Immature natural killer cell (primary cell): ENCODE results near the gene TBC1D5. TPM values are rescaled to one million over a fixed set of nuclear protein-coding genes. Genes with fewer than 3 reads are reported as not detected.
A peak's percentile ranks its signal among the peaks of the same experiment; 100 is the strongest.

Experiments used
- DNase-seq, 3 donors: peaks; one replicate each; pipeline ENCODE4 v3.0.0; 2022; ENCODE audit warnings: mixed read lengths in 1 of 3
- H3K27ac Mint-ChIP-seq, 6 donors: one replicate each; pipeline ENCODE4 v1.8.0; 2020; ENCODE audit warnings: mixed read lengths in 6 of 6, mild to moderate bottlenecking in 5 of 6, inconsistent platforms in 4 of 6, moderate library complexity in 3 of 6
- H3K27me3 Mint-ChIP-seq, 3 donors: one replicate each; pipeline ENCODE4 v1.8.0; 2020 to 2021; ENCODE audit warnings: low read depth in 3 of 3, mild to moderate bottlenecking in 3 of 3, mixed read lengths in 3 of 3, moderate library complexity in 3 of 3, inconsistent platforms in 1 of 3
- H3K36me3 Mint-ChIP-seq, 3 donors: one replicate each; pipeline ENCODE4 v1.8.0; 2020; ENCODE audit warnings: mixed read lengths in 3 of 3, inconsistent platforms in 2 of 3, mild to moderate bottlenecking in 2 of 3
- H3K4me1 Mint-ChIP-seq, 2 donors: one replicate each; pipeline ENCODE4 v1.8.0; 2020; ENCODE audit warnings: inconsistent platforms in 2 of 2, mild to moderate bottlenecking in 2 of 2, mixed read lengths in 2 of 2, moderate library complexity in 1 of 2
- H3K4me3 Mint-ChIP-seq, 5 donors: one replicate each; pipeline ENCODE4 v1.8.0; 2020; ENCODE audit warnings: mild to moderate bottlenecking in 5 of 5, mixed read lengths in 5 of 5, inconsistent platforms in 3 of 5, moderate library complexity in 3 of 5
- H3K9me3 Mint-ChIP-seq, 6 donors: one replicate each; pipeline ENCODE4 v1.8.0; 2020; ENCODE audit warnings: mild to moderate bottlenecking in 6 of 6, mixed read lengths in 6 of 6, inconsistent platforms in 4 of 6, moderate library complexity in 3 of 6
- polyA plus RNA-seq, 3 donors: library from polyadenylated mRNA; unstranded; fragments of 300-500 nt; fragmentation: Illumina TruSeq; gene quantifications; one replicate each; pipeline ENCODE4 v1.2.3, GENCODE V29; 2021

The TBC1D5 gene
- polyA plus RNA-seq, 3 donors from 2014 or later = 20.5 to 49.2 (median 25.8) TPM

DNA sequence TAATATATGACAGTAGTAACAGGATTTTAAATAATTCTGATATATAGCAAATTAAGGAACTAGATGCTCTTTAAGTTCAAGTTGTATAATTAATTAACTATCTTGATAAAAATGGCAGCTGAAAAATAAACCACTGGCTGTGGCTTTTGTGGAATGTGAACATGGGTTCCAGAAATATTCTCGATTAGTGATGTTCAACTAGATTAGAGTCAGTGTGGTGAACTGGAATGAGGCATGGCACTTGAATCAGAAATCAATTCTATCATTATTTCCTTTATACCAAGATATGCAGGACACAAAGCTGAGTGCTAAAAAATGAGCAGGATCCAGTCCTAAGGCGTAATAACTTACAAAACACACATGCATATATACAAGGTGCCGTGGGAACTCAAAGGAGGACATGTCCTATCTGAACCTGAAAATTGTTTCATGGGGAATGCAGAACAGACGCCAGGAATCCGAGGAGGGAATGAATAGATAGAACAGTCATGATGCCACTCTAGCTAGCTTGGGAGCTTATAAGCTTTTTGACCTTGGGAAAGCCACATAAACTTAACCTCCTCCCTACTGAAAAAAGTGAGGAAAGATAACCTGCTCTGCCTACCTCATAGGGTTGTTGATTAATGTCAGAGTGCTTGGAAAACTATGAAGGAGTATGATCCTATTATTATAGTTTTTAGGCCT, 455.3 kb downstream of the TBC1D5 start:
- peaks cover 0 to 1% (median 0%) of the 10 kb centered on the region in 3 donors for H3K27me3 Mint-ChIP-seq
- H3K27ac Mint-ChIP-seq = no peak overlapping the region
- DNase-seq = no peak

DNA sequence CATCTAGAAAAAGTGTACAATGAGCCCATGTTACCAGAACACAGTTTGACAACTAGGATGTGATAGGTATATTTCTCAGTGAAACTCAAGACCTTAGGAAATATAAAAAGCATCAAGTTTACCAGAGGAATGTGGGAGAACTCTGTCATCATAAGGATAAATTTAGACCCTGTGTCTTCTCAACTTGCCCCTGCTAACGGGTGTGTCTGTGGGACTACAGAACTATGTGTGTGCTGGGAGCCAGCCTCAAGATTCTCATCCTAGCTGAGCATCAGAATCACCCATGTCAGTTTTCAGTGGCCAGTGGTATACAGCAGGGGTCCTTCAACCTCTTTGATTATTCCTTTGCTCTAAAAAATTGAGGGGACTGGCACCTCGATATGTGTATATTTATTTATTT, 464.4 kb downstream of the TBC1D5 start:
- Mint-ChIP-seq H3K27me3 (no peaks in the 10 kb centered on the region), H3K9me3 (no peaks in the 10 kb centered on the region), H3K36me3 (peaks cover 0 to 14% (median 11%) of the 10 kb centered on the region in 3 donors), H3K4me3 (no peak overlapping the region), H3K4me1 (no peaks in the 10 kb centered on the region), H3K27ac (no peak overlapping the region)
- no peak for DNase-seq

More for the DNA sequence above, 455.3 kb downstream of the TBC1D5 start:
- no peaks in the 10 kb centered on the region for H3K4me1 Mint-ChIP-seq
- H3K36me3 Mint-ChIP-seq = peaks cover 0 to 15% (median 12%) of the 10 kb centered on the region in 3 donors
- H3K9me3 Mint-ChIP-seq = no peaks in the 10 kb centered on the region
- H3K4me3 Mint-ChIP-seq = no peak overlapping the region

DNA sequence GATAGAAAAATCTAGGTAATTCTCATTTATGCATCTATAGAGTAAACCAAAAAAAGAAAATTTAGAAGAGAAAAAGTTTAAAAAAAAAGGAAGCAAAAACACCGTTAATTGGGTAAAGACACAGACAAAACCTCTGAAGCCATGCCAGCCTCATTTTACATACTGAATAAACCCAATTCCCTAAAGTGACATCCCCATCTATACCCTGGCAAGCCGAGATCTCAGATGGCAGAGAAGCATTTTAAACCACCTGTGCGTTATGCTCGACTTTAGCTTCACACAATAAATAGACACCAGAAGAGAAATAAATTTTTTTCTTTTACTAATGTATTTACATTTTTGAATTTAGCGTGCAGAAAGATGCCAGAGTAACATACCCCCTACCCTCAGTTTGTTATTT, 475.6 kb downstream of the TBC1D5 start:
- H3K27me3 Mint-ChIP-seq = no peaks in the 10 kb centered on the region
- no peak overlapping the region for H3K27ac Mint-ChIP-seq
- no peaks in the 10 kb centered on the region for H3K9me3 Mint-ChIP-seq
- peaks cover 0 to 7% (median 3%) of the 10 kb centered on the region in 3 donors for H3K36me3 Mint-ChIP-seq
- no peaks in the 10 kb centered on the region for H3K4me1 Mint-ChIP-seq
- no peak for DNase-seq
- H3K4me3 Mint-ChIP-seq = no peak overlapping the region

DNA sequence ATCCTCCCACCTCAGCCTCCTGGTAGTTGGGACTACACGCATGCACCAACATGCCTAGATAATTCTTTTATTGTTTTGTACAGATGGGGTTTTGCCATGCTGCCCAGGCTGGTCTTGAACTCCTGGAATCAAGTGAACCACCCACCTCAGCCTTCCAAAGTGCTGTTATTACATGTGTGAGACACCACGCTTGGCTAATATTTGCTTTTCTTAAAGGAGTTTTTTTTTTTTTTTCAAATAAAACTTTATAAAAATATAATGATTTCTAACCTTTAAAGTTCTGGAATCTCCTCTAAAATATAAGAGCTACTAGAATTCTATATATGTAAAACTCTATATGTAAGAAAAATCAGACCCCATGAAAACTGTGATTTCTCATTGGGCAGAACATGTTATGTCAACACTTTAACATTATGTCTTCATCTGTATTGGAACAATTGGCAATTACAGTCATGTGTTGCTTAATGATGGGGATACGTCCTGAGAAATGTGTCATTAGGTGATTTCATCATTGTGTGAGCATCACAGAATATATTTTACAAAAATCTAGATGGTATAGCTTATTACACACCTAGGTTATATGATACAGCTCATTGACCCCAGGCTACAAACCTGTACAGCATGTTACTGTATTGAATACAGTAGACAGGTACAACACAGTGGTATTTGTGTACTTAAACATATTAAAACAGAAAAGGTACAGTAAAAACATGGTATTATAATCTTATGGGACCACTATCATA, 480.6 kb downstream of the TBC1D5 start:
- no peaks in the 10 kb centered on the region for H3K36me3 Mint-ChIP-seq
- H3K4me1 Mint-ChIP-seq = no peaks in the 10 kb centered on the region
- no peak overlapping the region for H3K27ac Mint-ChIP-seq
- H3K4me3 Mint-ChIP-seq = no peak overlapping the region
- H3K9me3 Mint-ChIP-seq = no peaks in the 10 kb centered on the region
- H3K27me3 Mint-ChIP-seq = no peaks in the 10 kb centered on the region
- DNase-seq = no peak

DNA sequence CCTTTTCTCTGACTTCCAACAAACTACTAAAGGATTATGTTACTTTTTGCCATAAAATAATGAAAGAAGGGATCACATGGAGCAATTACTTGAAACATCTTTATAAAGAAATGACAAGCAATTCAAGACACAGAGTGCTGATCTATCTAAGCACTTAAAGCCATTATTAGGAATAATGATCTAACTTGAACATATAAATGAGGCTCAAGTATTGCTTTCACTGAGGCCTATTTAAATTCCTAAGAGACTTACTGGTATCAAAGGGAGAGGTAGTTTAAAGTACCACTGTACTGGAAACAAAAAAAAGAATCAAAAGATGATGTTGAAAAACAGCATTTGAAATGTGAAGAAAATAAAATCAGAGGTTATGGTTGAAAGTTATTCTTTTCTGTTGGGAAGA, 482.2 kb downstream of the TBC1D5 start:
- H3K27ac Mint-ChIP-seq = no peak overlapping the region
- no peaks in the 10 kb centered on the region for H3K9me3 Mint-ChIP-seq
- H3K4me3 Mint-ChIP-seq = no peak overlapping the region
- no peaks in the 10 kb centered on the region for H3K4me1 Mint-ChIP-seq
- no peak for DNase-seq
- H3K27me3 Mint-ChIP-seq = no peaks in the 10 kb centered on the region
- H3K36me3 Mint-ChIP-seq = no peaks in the 10 kb centered on the region

DNA sequence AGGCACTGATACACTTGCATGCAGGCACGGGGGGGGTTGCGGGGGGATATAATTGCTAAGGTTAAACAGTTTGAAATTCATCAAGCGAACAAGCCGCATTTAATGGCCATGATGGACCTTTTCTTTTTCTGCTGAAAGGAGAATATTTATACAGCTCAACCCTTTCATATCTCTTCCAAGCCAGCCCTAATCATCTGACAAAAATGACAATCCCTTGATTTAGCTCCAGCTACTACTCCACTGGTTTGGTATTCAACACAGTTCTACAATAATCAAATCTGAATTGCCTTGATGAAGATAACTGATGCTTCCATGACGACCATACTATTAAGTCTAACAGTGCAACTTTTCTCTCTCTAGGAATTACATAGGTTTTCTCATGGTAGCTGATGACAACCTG, 482.7 kb downstream of the TBC1D5 start:
- Mint-ChIP-seq H3K4me1 (no peaks in the 10 kb centered on the region), H3K27me3 (no peaks in the 10 kb centered on the region), H3K9me3 (no peaks in the 10 kb centered on the region), H3K4me3 (no peak overlapping the region), H3K27ac (no peak overlapping the region), H3K36me3 (peaks cover 0 to 4% (median 3%) of the 10 kb centered on the region in 3 donors)
- DNase-seq = no peak

DNA sequence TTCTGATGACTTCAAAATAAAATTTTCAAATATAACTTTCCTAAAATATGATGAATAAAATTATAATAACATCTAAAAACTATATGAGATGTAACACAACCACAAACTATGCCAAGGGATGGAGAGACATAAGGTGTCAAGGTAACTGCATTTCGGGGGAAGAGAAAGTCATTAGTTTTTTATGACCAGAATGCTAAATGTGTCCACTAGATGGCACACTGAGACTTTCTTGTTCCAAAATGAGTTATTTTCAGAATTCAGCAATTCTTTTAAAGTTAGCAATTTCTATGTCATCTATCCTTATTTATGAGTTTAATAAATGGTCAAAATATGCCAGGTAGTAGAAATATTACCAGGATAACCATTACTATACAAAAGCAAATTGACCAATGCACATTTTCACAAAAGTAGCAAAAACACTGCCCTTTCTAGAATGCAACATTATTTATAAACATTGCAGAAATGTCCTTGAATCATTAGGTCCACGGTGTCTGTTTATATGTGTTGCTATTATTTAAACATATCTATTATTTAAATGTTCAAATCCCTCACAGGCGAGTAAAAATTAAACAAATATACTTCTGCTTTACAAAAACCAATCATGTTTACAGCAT, 483.5 kb downstream of the TBC1D5 start:
- H3K4me3 Mint-ChIP-seq = no peak overlapping the region
- peak; percentile 11 to 36 (median 22) for DNase-seq
- H3K4me1 Mint-ChIP-seq = no peaks in the 10 kb centered on the region
- no peaks in the 10 kb centered on the region for H3K9me3 Mint-ChIP-seq
- H3K27me3 Mint-ChIP-seq = no peaks in the 10 kb centered on the region
- peaks cover 0 to 4% (median 4%) of the 10 kb centered on the region in 3 donors for H3K36me3 Mint-ChIP-seq
- no peak overlapping the region for H3K27ac Mint-ChIP-seq

DNA sequence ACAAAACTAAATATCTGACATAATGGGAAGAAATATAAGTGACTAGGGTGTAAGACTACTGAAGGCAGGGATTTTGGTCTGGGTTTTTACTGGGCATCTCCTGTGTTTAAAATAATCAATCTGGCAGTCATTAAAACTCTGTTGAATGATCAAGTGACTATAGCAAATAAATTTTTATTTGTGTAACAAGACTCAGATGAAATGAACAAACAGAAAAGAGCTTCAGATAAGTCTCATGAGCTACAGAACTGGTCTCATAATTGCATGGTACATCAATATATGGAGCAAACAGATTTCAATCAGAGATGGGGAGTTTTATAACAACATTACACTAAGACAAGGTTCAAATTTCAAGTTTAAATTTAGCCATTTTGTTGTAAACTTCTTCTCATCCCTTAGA, 485.2 kb downstream of the TBC1D5 start:
- no peak overlapping the region for H3K27ac Mint-ChIP-seq
- no peak overlapping the region for H3K4me3 Mint-ChIP-seq
- H3K27me3 Mint-ChIP-seq = no peaks in the 10 kb centered on the region
- peaks cover 0 to 4% (median 4%) of the 10 kb centered on the region in 3 donors for H3K36me3 Mint-ChIP-seq
- H3K4me1 Mint-ChIP-seq = no peaks in the 10 kb centered on the region
- H3K9me3 Mint-ChIP-seq = no peaks in the 10 kb centered on the region
- DNase-seq = no peak

DNA sequence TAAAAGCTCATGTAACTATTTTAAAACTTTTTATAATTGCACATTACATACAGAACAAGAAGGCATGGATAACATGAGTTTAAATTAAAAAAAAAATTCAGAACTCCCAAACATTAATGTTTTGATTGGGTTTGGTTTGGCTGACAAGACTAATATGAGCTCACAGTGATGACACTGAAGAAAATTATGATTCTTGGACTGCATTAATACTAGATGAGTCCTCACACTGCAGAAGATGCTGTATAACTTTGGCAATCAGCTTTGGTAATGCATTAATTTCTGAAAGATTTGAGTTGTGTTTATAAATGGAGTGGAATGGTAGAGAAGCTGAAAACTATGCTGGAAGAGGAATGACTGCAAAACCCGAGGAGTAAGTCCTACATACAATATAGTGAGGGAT, 498.8 kb downstream of the TBC1D5 start:
- DNase-seq = no peak
- Mint-ChIP-seq H3K27ac (no peak overlapping the region), H3K4me3 (no peak overlapping the region), H3K9me3 (no peaks in the 10 kb centered on the region), H3K27me3 (no peaks in the 10 kb centered on the region), H3K36me3 (no peaks in the 10 kb centered on the region), H3K4me1 (no peaks in the 10 kb centered on the region)

DNA sequence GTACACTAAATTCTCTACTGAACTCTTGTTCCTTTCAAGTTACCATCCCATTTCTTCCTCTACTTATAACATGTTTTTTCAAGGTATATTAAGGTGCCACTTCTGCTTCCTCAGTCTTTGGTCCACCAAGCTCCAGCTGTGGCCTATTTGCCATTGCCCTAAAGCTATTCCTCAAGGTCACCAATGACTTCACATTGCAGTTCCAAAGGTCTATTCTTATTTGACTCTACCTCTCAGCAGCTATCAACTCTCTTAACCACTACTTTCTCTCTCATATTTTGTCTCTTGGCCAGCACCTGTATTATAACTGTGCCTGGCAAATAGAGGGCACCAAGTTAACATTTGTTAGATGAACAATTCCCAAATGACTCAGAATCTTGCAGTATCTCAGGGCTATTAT, 503.0 kb downstream of the TBC1D5 start:
- Mint-ChIP-seq H3K27ac (no peak overlapping the region), H3K27me3 (no peaks in the 10 kb centered on the region), H3K9me3 (no peaks in the 10 kb centered on the region), H3K36me3 (no peaks in the 10 kb centered on the region), H3K4me3 (no peak overlapping the region), H3K4me1 (no peaks in the 10 kb centered on the region)
- no peak for DNase-seq

DNA sequence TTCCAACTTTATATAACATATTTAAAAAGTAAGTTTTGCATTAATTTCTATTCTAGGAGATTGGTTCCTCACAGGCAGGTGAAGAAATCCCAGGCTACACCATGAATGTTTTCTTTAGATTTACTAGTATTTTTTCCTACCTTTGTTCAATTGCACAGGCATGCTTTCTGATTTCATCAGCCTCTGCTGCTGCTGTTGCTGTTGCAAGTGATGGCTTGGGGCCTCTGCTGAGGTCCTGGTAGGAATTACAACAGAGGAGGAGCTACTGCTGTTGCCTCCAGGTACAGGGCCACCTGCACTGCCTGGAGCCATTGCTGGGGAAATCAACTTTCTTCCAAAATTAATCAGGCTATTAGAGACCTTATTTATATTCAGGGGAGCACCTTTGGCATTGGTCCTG, 504.4 kb downstream of the TBC1D5 start:
- H3K36me3 Mint-ChIP-seq = no peaks in the 10 kb centered on the region
- no peak for DNase-seq
- H3K27me3 Mint-ChIP-seq = no peaks in the 10 kb centered on the region
- peaks cover 0 to 5% of the 10 kb centered on the region in 2 donors for H3K4me1 Mint-ChIP-seq
- no peak overlapping the region for H3K4me3 Mint-ChIP-seq
- H3K9me3 Mint-ChIP-seq = no peaks in the 10 kb centered on the region
- no peak overlapping the region for H3K27ac Mint-ChIP-seq

DNA sequence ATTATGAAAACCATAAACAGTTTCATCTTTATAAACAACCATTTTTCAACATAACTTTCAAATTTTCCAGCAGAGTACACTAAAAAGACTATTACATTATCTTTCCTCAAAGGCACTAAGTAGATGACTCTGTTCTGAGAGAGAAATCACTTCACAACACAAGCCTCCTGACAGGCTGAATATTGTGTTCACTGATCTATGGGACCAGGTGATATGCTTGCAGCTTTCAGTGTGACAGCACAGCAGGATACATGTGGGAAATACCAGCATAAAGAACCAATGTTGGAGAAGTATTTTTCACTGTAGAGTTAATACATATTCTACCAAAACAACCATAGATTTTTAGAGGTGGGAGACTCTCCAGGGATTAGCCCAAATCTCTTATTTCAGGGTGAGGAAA, 507.1 kb downstream of the TBC1D5 start:
- Mint-ChIP-seq H3K36me3 (no peaks in the 10 kb centered on the region), H3K27ac (no peak overlapping the region), H3K4me1 (peaks cover 5 to 6% of the 10 kb centered on the region in 2 donors), H3K27me3 (no peaks in the 10 kb centered on the region), H3K9me3 (no peaks in the 10 kb centered on the region), H3K4me3 (no peak overlapping the region)
- DNase-seq = no peak

DNA sequence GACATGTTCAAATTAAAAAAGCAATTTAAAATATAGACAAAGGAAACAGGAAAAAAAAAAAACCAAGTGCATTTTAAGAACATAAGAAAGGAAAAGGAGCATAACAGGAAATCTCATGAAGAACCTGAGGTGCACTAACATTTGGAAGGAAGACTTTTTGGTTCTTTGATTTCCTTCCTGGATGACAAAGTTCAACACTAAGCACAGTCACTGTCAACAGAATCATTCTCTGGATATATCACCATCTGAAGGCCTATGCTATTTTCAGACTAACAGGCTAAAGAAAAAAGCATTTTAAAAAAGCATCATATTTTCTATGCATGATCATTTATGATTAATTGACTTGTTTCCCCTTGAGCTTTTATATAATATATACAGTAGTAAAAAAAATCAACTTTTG, 508.0 kb downstream of the TBC1D5 start:
- peaks cover 5 to 6% of the 10 kb centered on the region in 2 donors for H3K4me1 Mint-ChIP-seq
- H3K4me3 Mint-ChIP-seq = no peak overlapping the region
- no peak for DNase-seq
- H3K36me3 Mint-ChIP-seq = peaks cover 0 to 4% (median 0%) of the 10 kb centered on the region in 3 donors
- H3K27ac Mint-ChIP-seq = no peak overlapping the region
- H3K9me3 Mint-ChIP-seq = no peaks in the 10 kb centered on the region
- H3K27me3 Mint-ChIP-seq = no peaks in the 10 kb centered on the region

DNA sequence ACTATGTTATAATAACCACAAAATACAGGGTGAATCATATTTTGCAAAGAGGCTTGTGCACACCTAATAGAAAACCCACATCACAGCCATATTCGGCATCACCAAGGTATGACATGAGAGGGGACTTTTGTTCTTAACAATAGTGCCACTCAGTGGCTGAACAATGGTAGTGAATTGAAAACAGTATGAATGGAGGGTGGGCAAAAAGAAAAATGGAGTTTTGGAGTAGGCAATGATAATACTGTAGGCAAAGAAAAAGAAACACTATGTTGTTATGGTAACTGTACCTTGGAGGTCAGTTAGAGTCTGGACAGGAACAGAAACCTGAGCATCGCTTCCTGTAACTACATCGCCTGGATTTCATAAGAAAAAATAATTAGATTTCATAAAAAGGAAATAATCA, 509.0 kb downstream of the TBC1D5 start:
- Mint-ChIP-seq H3K27ac (peak overlapping the region in 2 of 6 donors; percentile 4 to 10), H3K4me3 (no peak overlapping the region), H3K4me1 (peaks cover 8 to 11% of the 10 kb centered on the region in 2 donors), H3K36me3 (peaks cover 0 to 4% (median 0%) of the 10 kb centered on the region in 3 donors), H3K27me3 (no peaks in the 10 kb centered on the region), H3K9me3 (no peaks in the 10 kb centered on the region)
- peak; percentile 50 to 62 (median 58) for DNase-seq
